WTC11 (cell line): ENCODE data around the gene XAB2. TPM values are rescaled to one million over a fixed set of nuclear protein-coding genes. Genes with fewer than 3 reads are reported as not detected.

ENCODE experiments used
- ATAC-seq: fragments of 200-7000 bp; cut with Tn5 transposase; 2 replicates; pipeline ENCODE4 v1.10.0; 2021; ENCODE audit warnings: mild to moderate bottlenecking, moderate library complexity
- CTCF ChIA-PET: fragments of 300-600 bp; sonication (Branson Sonifier 250); formaldehyde crosslinking; loops from one replicate; lab custom pipeline; 2021; ENCODE audit warnings: antibody characterized with exemption; lab: Charles Lee
- POLR2A ChIA-PET: fragments of 350-600 bp; sonication (Branson Sonifier 250); formaldehyde crosslinking; loops from one replicate; lab custom pipeline; 2021; ENCODE audit warnings: antibody characterized with exemption; lab: Charles Lee
- DNase-seq: peaks from one replicate; pipeline ENCODE4 v3.0.0; 2021; ENCODE audit warnings: low spot score
- H3K27ac Mint-ChIP-seq: 2 replicates; pipeline ENCODE4 v1.8.0; 2021; ENCODE audit warnings: mixed read lengths
- H3K27me3 Mint-ChIP-seq: 2 replicates; pipeline ENCODE4 v1.8.0; 2021; ENCODE audit warnings: low read depth, mild to moderate bottlenecking, moderate library complexity, mixed read lengths
- H3K36me3 Mint-ChIP-seq: 2 replicates; pipeline ENCODE4 v1.8.0; 2021; ENCODE audit warnings: mixed read lengths
- H3K4me1 Mint-ChIP-seq: 2 replicates; pipeline ENCODE4 v1.8.0; 2022; ENCODE audit warnings: mixed read lengths
- H3K4me3 Mint-ChIP-seq: 2 replicates; pipeline ENCODE4 v1.8.0; 2021; ENCODE audit warnings: mild to moderate bottlenecking, moderate library complexity, mixed read lengths
- H3K9me3 Mint-ChIP-seq: 2 replicates; pipeline ENCODE4 v1.8.0; 2021; ENCODE audit warnings: mixed read lengths
- AR ChIP-seq: fragments of 250-450 bp; sonication (Bioruptor Pico); IDR thresholded peaks from 2 replicates; pipeline ENCODE4 v1.9.0; 2021; ENCODE audit warnings: mild to moderate bottlenecking
- ARID4B ChIP-seq: sonication (generic); formaldehyde crosslinking; IDR thresholded peaks from 2 replicates; pipeline ENCODE4 v1.8.0; 2023; ENCODE audit warnings: missing genetic modification reagents, mild to moderate bottlenecking, borderline replicate concordance
- CBFB ChIP-seq: sonication (generic); formaldehyde crosslinking; IDR thresholded peaks from 2 replicates; pipeline ENCODE4 v1.8.1; 2022; ENCODE audit warnings: mild to moderate bottlenecking, low read depth, missing genetic modification reagents
- CTCF ChIP-seq: fragments of 200-600 bp; IDR thresholded peaks from 2 replicates; pipeline ENCODE4 v1.8.0; 2022; ENCODE audit warnings: antibody characterized with exemption
- ETV6 ChIP-seq: sonication (generic); formaldehyde crosslinking; IDR thresholded peaks from 2 replicates; pipeline ENCODE4 v1.8.1; 2022; ENCODE audit warnings: mild to moderate bottlenecking, missing genetic modification reagents
- NFATC4 ChIP-seq: fragments of 250-450 bp; sonication (Bioruptor Pico); IDR thresholded peaks from 2 replicates; pipeline ENCODE4 v1.9.0; 2021; ENCODE audit warnings: mild to moderate bottlenecking
- NFE2L1 ChIP-seq: sonication (generic); formaldehyde crosslinking; IDR thresholded peaks from 2 replicates; pipeline ENCODE4 v1.8.1; 2023; ENCODE audit warnings: missing genetic modification reagents
- PRRX2 ChIP-seq: fragments of 250-450 bp; sonication (Bioruptor Pico); IDR thresholded peaks from 2 replicates; pipeline ENCODE4 v1.8.0; 2021; ENCODE audit warnings: mild to moderate bottlenecking
- SMAD4 ChIP-seq: sonication (generic); formaldehyde crosslinking; IDR thresholded peaks from 2 replicates; pipeline ENCODE4 v1.8.0; 2022; ENCODE audit warnings: mild to moderate bottlenecking, missing genetic modification reagents
- SP1 ChIP-seq: sonication (generic); formaldehyde crosslinking; conservative IDR thresholded peaks from 2 replicates; pipeline ENCODE4 v1.8.1; 2022; ENCODE audit warnings: missing genetic modification reagents
- STAT6 ChIP-seq: sonication (generic); formaldehyde crosslinking; conservative IDR thresholded peaks from 2 replicates; pipeline ENCODE4 v1.8.1; 2023; ENCODE audit warnings: mild to moderate bottlenecking, low read depth, missing genetic modification reagents, moderate library complexity
- TP53 ChIP-seq: sonication (generic); formaldehyde crosslinking; IDR thresholded peaks from 2 replicates; pipeline ENCODE4 v1.8.1; 2023; ENCODE audit warnings: mild to moderate bottlenecking, missing genetic modification reagents
- ZNF263 ChIP-seq: sonication (generic); formaldehyde crosslinking; IDR thresholded peaks from 2 replicates; pipeline ENCODE4 v1.8.1; 2022; ENCODE audit warnings: low read depth, mild to moderate bottlenecking, moderate library complexity, missing genetic modification reagents
- ZNF512 ChIP-seq: sonication (generic); formaldehyde crosslinking; IDR thresholded peaks from 2 replicates; pipeline ENCODE4 v1.8.1; 2022; ENCODE audit warnings: missing genetic modification reagents, borderline replicate concordance
- total RNA-seq: library from RNA; stranded (reverse); gene quantifications from 3 replicates; pipeline ENCODE4 v1.2.3, GENCODE V29; 2021

The XAB2 gene
- total RNA-seq, 1 experiment from 2014 or later = 65.7 TPM

- H3K4me1 Mint-ChIP-seq = peaks cover 17% of the 10 kb centered on the region
- peak; percentile 96 for ATAC-seq
- POLR2A ChIA-PET = interaction anchor here (1.4 kb wide), 1 partner anchor 10 kb away, joined by 3 read pairs; no protein-coding TSS in a partner anchor
- peaks cover 17% of the 10 kb centered on the region for H3K27me3 Mint-ChIP-seq
- no peak for TF ChIP-seq TP53 (CRISPR knock-in tag)
- TF ChIP-seq ETV6 = no peak
- TF ChIP-seq ZNF263 = no peak
- TF ChIP-seq SP1 = peak; percentile 64
- DNase-seq = peak; percentile 90
- H3K4me3 Mint-ChIP-seq = peak within 1 kb of the TSS; percentile 79
- no peaks in the 10 kb centered on the region for H3K9me3 Mint-ChIP-seq
- H3K27ac Mint-ChIP-seq = no peak within 1 kb of the TSS
- CTCF ChIA-PET = interaction anchor here (0.5 to 4.9 kb wide), 13 partner anchors 9 to 257 kb away, joined by 3 to 85 read pairs (median 5); partner anchors contain the start of genes STXBP2 and TRAPPC5
- H3K36me3 Mint-ChIP-seq = peaks cover 3% of the 10 kb centered on the region; the same call in 1 of the 2 replicates
These were observed 33.7 kb downstream of the XAB2 start, which contains the start of gene CAMSAP3 for GRCh38 chr19:7595466-7596133. CAMSAP3 (plus strand) TSS chr19:7595863; CDS start chr19:7596003, 140 bp downstream.

GRCh38 chr19:7590256-7590655 is 39.1 kb downstream of the XAB2 start:
- Mint-ChIP-seq H3K27ac (no peak overlapping the region), H3K27me3 (peaks cover 16% of the 10 kb centered on the region), H3K4me1 (peaks cover 2% of the 10 kb centered on the region), H3K36me3 (no peaks in the 10 kb centered on the region), H3K9me3 (no peaks in the 10 kb centered on the region), H3K4me3 (no peak overlapping the region)
- ATAC-seq (peak; percentile 59), DNase-seq (no peak)
- TF ChIP-seq CBFB (CRISPR knock-in tag) = no peak
- TF ChIP-seq NFATC4 (CRISPR knock-in tag) = no peak
- POLR2A ChIA-PET = no interaction called here
- CTCF ChIA-PET = interaction anchor here (2.6 kb wide), 1 partner anchor 22 kb away, joined by 19 read pairs; no protein-coding TSS in a partner anchor

GRCh38 chr19:7589822-7590221 is 39.5 kb downstream of the XAB2 start:
- no peak for TF ChIP-seq CTCF
- TF ChIP-seq ZNF512 (CRISPR knock-in tag) = no peak
- TF ChIP-seq AR = no peak
- no peak for TF ChIP-seq SP1
- TF ChIP-seq SMAD4 (CRISPR knock-in tag) = no peak
- no peak for TF ChIP-seq NFE2L1 (CRISPR knock-in tag)
- TF ChIP-seq STAT6 = no peak
- no peak for TF ChIP-seq PRRX2 (CRISPR knock-in tag)
- no peak for TF ChIP-seq ARID4B (CRISPR knock-in tag)
- ATAC-seq (no peak), DNase-seq (no peak)
- Mint-ChIP-seq H3K27ac (no peak overlapping the region), H3K27me3 (peaks cover 15% of the 10 kb centered on the region), H3K9me3 (no peaks in the 10 kb centered on the region), H3K4me1 (no peaks in the 10 kb centered on the region), H3K4me3 (no peak overlapping the region), H3K36me3 (no peaks in the 10 kb centered on the region)
- POLR2A ChIA-PET = no interaction called here
- CTCF ChIA-PET = interaction anchor here (0.6 to 2.6 kb wide), 2 partner anchors 21 to 60 kb away, joined by 4 to 19 read pairs; no protein-coding TSS in a partner anchor
